GM18861 (cell line): Measurements from ENCODE around the gene NUP107.
A peak's percentile ranks its signal among the peaks of the same experiment; 100 is the strongest.

Experiments used
- ATAC-seq: cut with Tn5 transposase; IDR thresholded peaks from one replicate; pipeline ENCODE4 v1.9.1; 2021; ENCODE audit not compliant: unreplicated experiment

NUP107 gene

GRCh38 chr12:68771223-68771925, 84.6 kb downstream of the NUP107 start:
- no peak for ATAC-seq

- no peak for ATAC-seq
Observed at GRCh38 chr12:68772714-68773113, 85.9 kb downstream of the NUP107 start.

GRCh38 chr12:68773582-68773981, 86.8 kb downstream of the NUP107 start:
- no peak for ATAC-seq

GRCh38 chr12:68775121-68775630, 88.4 kb downstream of the NUP107 start:
- no peak for ATAC-seq

DNA sequence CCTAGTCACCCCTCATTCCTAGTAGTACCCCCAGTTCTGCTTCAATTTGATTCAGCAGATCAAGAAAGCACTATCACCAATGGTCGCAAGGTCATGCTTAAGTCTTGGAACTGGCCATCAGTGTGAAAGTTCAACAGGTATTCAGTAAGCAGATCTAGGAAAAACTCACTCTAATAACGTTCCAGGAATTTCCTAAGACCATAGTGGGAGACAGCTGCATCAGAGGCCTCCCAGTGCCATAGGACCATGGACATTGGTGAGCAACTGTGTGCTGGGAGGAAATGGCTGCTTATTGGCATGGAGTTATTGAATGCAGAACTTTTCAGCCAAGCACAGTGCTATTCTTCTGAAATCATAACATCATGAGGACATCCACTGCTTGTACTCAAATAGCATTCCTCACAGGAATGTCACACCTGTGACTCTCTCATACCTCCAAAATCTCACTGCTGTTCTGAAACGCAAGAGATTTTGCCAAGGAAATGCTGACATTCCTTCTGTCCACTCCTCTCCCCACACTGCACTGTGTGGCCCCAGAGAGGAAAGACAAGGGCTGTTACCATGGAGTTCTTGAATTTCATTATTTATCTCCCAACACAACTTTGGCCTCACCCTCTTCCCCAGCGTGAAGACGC, 90.3 kb downstream of the NUP107 start:
- ATAC-seq, result no peak

- no peak for ATAC-seq
Observed at GRCh38 chr12:68779280-68779679, 92.5 kb downstream of the NUP107 start.

DNA sequence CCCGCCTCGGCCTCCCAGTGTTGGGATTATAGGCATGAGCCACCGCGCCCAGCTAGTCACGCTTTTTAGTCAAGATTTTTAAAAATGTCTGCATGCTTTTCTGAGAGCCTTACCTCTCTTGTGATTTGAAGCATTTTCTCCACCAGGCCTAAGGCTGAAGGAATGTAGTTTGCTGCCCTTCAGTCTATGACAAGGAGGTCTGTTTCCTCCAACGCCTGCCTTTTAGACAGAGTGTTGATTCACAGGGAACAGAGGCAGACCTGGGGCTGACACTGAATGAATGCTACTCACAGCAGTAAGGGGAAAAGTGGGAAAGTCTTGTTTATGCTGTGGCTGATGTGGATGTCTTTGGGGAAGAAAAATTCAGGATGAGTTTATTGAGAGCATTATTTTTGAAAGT, 94.0 kb downstream of the NUP107 start:
- no peak for ATAC-seq

- ATAC-seq, result no peak
Observed at GRCh38 chr12:68781728-68782127, 95.0 kb downstream of the NUP107 start.

- ATAC-seq, result no peak
Observed at GRCh38 chr12:68784015-68784414, 97.2 kb downstream of the NUP107 start.

DNA sequence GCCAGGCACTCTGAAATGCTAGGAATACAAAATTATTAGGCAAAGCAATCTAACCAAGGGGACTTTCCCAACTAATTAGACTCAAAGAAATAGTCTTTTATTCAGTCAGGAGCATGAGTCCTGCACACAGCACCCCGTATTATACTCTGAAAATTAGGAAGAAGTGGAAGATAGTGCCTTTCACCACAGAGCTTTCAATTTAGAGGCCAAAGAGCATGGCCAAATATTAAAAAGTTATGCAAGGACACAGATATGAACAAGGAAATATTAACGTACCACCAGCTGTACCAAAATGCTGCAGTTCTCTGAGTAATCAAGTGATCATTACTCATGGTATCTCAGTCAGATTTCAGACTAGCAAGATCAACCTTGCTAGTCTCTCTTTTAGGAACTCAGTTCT, 98.6 kb downstream of the NUP107 start:
- no peak for ATAC-seq

- ATAC-seq, result no peak
Observed at GRCh38 chr12:68785823-68786222, 99.0 kb downstream of the NUP107 start.

GRCh38 chr12:68786929-68787328, 100.2 kb downstream of the NUP107 start:
- no peak for ATAC-seq

- no peak for ATAC-seq
Observed at GRCh38 chr12:68788554-68789143, 101.9 kb downstream of the NUP107 start.

- no peak for ATAC-seq
Observed at GRCh38 chr12:68789144-68789878, 102.5 kb downstream of the NUP107 start.

- no peak for ATAC-seq
Observed at GRCh38 chr12:68790081-68790951, 103.5 kb downstream of the NUP107 start.

GRCh38 chr12:68790952-68791234, 104.1 kb downstream of the NUP107 start:
- no peak for ATAC-seq

GRCh38 chr12:68791897-68792481, 105.2 kb downstream of the NUP107 start:
- ATAC-seq, result no peak

DNA sequence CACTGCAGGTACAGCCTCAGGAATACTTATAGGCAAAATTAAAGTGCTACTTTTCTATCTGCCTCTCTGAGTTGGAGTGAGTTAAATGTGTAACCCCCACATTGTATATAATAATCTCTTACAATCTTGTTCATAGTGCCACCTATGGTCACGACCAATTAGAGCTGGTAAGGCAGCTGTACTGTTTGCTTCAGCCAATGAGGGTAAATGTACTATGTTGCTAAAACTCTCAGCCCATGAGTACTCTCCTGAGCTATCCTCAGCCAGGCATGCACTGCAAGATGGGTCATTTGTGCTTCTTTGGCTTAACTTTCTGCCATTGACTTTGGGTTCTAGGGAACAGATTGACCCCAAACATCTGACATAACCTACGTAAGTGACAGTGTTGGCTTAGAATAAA, 106.2 kb downstream of the NUP107 start:
- peak; percentile 98 for ATAC-seq

- ATAC-seq, result no peak
Observed at GRCh38 chr12:68793436-68793835, 106.7 kb downstream of the NUP107 start.

DNA sequence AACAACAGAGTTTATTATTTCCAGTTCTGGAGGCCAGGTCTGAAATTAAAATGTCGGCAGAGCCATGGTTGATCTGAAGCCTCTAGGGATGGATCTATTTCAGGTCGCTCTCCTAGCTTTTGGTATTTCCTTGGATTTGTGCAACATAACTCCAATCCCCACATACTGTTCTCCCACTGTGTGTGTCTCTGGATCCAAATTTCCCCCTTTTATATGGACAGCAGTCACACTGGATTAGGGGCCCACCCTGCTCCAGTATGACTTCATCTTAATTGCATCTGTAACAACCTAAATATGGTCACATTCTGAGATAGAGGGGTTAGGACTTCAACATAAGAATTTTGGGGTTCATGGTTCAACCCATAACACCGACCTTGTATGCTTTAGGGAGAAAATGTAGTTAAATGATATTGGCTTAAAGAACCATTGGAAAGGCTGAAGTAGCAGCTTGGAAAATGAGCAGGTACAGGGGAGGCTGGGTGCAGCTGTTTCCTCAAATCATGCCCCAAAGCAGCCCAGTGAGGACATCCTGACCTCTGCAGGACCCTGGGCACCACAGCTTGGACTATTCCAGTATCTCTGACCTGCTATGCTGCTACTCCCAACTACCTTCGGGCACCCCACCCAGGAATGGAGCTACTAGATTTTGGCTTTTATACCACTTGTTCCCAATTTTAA, 107.3 kb downstream of the NUP107 start:
- ATAC-seq, result no peak
